Measurements from ENCODE around the gene SEPTIN5.

SEPTIN5 gene

GRCh38 chr22:19751497-19752245 lies 37.4 kb downstream of the SEPTIN5 start:
- DNase-seq = no peak

- no peak for DNase-seq
Measured at GRCh38 chr22:19753090-19753842, 39.0 kb downstream of the SEPTIN5 start.

DNA sequence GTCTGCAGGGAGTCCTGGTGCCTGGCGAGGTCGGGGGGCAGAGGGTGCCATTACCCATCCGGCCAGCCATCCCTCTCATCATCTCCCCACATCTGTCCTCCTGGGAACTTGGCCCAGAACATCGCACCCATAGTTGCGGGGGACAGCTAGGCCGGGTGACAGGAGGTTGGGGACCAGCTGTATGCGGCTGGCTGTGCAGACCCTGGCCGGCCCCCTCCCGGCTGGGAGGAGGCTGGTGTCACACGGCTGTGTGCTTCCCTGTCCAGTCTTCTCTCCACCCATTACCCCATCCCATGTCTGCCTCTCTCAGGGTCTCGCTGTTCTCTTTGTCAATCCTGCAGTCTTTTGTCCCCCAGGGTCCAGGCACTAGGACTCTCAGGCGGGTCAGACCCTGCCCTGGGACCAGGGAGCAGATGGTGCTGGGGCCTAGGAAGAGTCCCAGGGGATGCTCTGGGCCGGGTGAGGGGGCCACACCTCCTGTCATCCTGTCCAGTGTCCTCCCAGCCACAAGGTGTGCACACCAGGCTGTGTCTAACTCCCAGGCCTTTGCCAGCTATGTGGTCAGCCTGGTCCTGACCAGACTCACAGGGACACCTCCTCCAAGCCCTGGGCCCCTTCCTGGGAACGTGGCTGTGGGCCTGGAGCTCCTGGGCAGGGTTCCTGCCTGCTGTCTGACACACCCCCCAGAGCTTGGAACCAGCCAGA lies 39.8 kb downstream of the SEPTIN5 start:
- no peak for DNase-seq

DNA sequence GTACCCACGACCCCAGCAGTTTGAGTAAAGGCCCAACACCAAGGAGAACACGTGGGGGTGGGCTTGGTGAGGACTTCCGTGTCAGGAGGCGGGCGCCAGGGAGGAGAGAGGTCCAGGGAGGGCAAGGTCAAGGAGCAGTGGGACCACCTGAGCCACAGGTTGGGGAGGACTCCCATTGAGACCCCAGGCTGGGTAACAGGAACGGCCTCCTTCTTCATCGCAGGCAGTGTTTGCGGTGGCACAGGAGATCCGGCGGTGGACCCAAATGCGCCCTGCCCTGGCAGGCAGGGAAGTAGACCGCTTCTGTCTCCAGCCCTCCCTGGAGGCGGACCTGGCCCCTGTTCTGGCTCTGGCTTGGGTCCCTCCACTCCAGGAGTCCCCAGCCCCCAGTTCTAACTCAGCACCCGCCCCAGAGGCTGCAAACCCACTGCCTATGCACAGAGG lies 40.4 kb downstream of the SEPTIN5 start:
- DNase-seq = no peak

DNA sequence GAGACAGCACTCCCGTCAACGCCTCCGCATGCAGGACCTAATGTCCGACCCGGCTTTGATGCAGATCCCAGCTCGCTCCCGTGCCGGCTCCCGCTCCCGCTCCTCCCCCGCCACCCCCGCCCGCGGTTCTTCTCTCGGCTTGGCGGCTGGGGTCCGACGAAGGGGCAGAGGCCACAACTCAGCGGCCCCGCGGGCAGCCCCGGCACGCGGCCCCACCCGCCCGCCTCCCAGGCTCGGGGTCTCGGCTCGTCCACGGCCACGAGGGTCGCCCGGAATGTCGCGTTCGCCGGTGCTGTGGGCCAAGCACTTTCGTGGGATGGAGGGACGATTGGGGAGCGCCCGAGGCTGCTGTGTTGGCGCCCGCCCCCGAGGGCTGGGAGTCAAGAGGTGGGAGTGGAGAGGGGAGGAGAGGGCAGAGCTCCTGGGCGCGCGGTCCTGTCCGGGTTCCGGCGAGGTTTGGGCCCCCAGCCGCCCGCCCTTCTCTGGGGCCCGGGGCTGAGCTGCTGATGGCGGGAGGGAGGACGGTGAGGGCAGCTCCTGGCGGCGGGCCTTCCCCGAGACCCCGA lies 40.9 kb downstream of the SEPTIN5 start:
- DNase-seq = no peak

GRCh38 chr22:19755722-19756287 lies 41.5 kb downstream of the SEPTIN5 start:
- DNase-seq = no peak

DNA sequence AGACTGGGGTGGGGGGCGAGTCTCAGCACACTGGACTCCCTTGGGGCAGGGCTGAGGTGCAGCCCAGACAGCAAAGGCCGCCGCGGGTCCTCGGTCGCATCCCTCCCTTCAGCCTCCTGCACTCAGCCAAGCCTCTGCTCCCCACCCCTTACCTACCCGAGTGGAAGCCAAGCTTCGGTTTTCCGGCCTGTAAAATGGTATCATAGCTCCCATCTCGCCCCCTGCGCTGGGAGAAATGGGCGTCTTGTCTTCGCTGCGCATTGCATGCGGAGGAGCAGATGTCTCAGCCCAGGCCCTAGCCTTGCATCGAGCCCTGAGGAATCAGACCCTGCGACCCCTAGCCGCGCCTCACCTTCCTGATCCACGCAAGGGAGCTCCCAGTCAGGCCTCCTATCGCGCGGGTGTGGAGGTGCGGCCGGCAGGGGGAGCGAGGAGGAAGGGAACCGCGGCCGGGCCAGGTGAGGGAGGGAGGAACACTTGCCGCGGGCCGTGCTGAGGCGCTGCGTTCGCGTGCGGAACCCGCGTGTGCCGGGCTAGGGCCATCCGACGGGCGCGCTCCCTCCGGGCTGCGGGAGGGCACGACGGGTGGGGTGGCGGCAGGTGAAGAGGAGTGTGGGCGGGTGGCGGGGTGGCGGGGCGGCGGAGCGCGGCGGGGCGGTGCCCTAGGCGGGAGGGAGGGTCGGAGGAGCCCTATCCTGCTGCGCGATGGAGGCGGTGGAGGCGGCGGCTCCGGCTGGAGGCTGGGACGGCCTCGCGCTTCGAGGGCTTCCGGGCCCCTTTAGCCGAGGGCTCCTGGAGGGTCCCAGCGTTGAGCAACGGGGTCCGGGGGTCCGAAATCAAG lies 42.2 kb downstream of the SEPTIN5 start:
- DNase-seq = peak; percentile 77

DNA sequence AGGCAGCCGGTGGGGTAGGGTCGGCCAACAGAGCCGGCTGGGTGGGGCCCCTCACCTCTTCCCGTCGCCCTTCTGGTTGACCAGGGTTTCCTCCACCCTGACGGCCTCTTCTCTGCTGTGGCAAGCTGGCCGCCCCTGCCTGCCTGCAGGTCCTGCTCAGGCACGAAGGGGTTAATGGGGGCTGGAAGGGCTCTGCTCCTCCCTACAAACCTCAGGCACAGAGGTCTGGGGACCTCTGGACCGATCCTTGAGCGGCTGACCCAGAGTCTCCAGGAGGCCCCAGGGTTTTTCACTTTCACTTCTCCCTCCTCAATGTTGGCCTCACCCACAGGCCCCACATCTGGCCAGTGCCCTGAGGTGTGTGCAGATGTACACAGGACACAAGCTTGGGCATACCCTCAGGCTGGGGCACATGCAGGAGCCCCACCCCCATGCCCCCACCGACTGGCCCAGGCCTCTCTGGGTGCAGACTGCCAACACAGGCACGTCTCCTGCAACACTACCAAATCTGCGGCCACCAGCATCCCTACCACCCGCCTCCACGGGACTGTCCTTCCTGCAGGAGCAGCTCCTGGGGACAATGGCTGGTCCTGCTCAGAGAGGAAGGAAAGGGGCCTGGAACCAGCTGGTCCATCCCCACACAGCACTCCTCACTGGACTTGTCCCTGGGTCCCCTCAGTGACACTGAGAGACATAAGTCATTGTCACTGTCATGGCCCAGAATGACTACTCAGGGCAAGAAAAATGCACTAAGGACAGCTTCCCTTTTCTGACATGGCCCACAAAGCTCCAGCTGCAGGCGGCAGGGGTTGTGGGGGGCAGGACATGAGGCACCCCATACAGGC lies 43.1 kb downstream of the SEPTIN5 start:
- DNase-seq = no peak

DNA sequence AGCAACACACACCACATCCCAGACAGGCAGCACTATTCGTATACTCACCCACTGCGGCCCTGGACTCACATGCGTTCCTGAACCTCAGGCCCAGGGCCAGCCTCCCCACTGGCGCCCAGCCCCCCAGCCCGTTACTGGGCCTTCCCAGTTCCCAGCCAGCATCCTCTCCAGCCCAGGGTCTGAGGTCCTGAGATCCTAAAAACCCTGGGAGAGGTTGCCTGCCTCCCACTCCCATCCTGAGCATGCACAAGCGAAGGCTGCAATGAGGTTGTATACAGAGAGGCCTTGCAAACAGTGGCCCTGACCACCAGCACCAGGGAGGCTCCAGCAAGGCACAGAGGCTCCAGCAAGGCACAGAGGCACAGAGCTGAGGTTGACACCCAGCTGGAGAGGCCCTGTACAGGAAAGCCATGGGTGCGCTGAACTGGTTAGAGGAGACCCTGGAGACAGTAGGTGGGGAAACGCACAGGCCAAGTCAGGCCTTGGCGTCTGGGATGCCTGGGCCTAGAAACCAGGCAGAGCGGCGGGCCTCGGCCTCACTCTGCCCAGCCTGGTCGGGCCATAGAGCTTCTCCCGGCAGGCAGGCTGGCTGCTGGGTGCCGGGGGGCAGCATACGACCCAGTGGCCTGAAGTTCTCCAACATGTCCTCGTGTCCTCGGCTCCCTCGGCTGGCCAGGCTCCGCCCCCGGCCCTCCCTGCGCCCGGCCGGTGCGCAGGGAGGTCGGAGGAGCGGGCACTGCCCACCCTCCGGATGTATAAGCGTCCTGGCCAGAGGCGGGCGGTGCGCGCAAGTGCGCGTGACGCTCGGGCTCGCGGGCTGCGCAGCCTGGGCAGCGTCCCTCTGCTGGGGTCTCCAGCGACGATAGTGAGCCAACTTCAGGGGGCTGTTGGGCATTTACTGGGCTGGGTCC lies 43.9 kb downstream of the SEPTIN5 start:
- DNase-seq = no peak

- DNase-seq = no peak
Measured at GRCh38 chr22:19758896-19759426, 44.7 kb downstream of the SEPTIN5 start.

DNA sequence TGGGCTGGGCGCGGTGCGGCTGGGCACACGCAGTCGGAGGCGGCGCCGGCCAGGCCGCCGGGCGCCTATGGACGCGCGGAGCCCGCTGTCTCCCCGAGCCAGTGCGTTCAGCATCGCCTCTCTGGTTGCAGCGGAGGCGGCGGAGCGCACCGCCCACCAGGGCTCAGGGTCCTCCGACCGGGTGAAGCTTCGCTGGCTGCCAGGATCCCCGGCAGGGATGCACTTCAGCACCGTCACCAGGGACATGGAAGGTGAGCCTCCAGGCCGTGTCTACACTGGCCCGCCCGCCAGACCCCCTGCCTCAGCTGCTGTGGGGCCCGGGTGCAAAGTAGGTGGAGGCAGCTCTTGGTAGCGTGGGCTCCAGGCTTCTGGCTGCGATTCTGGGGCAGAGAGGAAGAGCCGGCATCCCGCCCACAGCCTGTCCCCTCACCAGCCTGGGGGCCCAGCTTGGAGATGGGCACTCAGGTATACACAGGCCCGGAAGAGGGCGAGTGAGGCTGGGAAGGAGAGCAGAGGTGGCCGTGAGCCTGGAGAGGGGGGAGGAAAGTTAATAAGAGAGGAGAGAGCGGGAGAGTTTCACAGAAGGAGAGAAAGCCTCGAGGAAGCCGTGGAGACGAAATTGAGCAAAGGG lies 45.2 kb downstream of the SEPTIN5 start:
- DNase-seq = no peak

- DNase-seq = no peak
Measured at GRCh38 chr22:19760058-19760950, 46.0 kb downstream of the SEPTIN5 start, which contains the start of gene TBX1. Gene TBX1, plus strand, starts transcription at chr22:19760778. Its CDS starts 66 bp downstream, at chr22:19760844.

DNA sequence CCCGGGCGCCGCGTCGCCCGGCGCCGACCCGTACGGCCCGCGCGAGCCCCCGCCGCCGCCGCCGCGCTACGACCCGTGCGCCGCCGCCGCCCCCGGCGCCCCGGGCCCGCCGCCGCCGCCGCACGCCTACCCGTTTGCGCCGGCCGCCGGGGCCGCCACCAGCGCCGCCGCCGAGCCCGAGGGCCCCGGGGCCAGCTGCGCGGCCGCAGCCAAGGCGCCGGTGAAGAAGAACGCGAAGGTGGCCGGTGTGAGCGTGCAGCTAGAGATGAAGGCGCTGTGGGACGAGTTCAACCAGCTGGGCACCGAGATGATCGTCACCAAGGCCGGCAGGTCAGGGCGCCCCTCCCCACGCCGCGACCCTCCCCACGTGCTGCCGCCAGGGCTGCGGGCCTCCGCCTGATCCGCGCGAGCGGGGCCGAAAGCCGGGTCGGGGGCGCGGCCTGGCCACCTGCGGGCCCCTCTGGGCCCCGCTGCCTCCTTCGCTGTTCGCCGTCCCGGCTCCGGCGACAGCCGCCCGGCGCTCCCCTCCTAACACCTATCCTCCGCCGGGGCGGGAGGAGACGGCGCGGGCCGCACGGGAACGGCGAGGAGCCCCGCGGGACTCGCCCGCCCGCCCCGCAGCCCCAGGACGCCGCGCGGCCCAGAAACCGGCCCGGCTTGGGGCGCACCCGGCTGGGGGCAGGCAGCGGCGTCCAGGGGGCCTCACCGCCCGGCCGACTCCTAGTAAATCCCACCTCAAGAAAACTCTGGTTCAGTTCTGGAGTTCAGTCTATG lies 46.8 kb downstream of the SEPTIN5 start:
- no peak for DNase-seq

DNA sequence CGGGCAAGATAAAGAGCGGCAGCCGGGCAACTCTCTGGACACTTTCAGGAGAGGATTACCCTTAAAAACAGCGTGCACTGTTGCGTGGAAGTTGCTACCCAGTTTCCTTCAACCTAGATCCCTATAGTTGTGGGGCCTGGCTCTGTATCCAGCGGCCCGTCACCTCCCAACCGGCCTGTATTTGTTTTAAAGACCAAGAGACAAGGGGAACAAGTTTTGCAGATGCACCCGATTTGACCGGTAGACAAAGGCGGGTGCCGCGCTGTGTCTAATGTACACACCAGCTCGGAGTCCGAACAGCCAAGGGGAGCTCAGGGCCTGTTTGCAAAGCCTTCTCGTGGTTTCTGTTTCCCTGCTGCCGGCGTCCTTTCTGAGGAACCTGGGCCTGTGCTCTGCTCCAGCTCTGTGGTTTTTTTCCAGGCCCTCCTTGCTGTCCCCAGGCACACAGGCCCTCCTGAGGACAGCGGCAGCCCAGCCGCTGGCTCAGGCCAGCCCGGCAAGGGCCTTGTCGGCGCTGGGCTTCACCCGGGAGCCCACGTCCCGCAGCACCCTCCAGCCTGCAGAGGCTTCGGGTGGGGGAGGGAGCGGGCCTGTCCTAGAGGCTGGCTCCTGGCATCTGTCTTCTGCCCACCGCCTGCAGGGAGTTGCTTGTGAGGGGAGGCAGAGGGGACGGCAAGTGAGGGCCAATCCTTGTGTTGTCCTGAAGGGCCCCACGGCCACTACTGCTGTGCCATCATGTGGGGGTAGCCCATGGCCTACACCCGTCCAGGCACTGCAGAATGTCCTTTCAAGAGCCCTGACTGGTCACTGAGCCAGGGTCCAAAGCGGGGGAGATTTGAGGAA lies 47.6 kb downstream of the SEPTIN5 start:
- no peak for DNase-seq

- no peak for DNase-seq
Measured at GRCh38 chr22:19762568-19763457, 48.5 kb downstream of the SEPTIN5 start.
